HAP-1 (cell line): ENCODE data around the gene TEX47.

ENCODE experiments used
- DNase-seq, 2 experiments: peaks; one replicate each; pipeline ENCODE4 v3.0.0-alpha.2; 2016 to 2020; ENCODE audit warnings: low spot score in 2 of 2
- H3K27me3 ChIP-seq: fragments of 250-450 bp; sonication (Bioruptor Pico); 2 replicates; pipeline ENCODE4 v1.5.1; 2020; ENCODE audit warnings: low read depth, mild to moderate bottlenecking, moderate library complexity
- H3K36me3 ChIP-seq: fragments of 250-450 bp; sonication (Bioruptor Pico); replicated peaks from 2 replicates; pipeline ENCODE4 v1.5.1; 2020; ENCODE audit warnings: mild to moderate bottlenecking
- H3K4me1 ChIP-seq: fragments of 250-450 bp; sonication (Bioruptor Pico); 2 replicates; pipeline ENCODE4 v1.5.1; 2020; ENCODE audit warnings: mild to moderate bottlenecking
- H3K4me3 ChIP-seq: fragments of 250-450 bp; sonication (Bioruptor Pico); 2 replicates; pipeline ENCODE4 v1.5.1; 2020; ENCODE audit warnings: mild to moderate bottlenecking, moderate library complexity
- H3K9me3 ChIP-seq: fragments of 250-450 bp; sonication (Bioruptor Pico); 2 replicates; pipeline ENCODE4 v1.5.1; 2020; ENCODE audit warnings: mild to moderate bottlenecking, moderate library complexity
- in situ Hi-C: fragments of 300-500 bp; cut with MboI; formaldehyde crosslinking; loops from 3 replicates; pipeline ENCODE4 v1.14.3; 2020; ENCODE audit warnings: low sequenced_read_pairs, inconsistent platforms, mixed read lengths

TEX47 gene

DNA sequence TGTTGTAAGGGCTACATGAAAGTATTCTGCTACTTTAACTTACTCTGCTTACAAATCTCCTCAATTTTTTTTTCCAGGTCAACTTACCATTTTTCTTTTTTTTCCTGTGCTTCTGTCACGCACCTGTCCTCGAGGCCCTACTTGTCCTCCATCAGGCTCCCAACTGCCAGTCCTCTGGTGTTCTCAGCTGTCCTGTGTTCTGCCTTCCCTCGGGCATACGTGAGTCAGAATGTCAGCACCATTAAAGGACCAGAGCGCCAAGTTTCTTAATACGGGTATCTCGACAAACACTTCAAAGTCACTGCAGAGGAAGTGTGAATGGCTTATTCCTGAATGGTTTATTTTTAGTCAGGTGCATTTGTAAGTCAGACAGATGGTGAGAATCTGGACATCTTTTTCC lies at the start of gene TEX47:
TEX47 (minus strand) TSS at position 185 of the 400 bp plus-strand sequence. CDS start 795 bp downstream, outside the sequence.
- no peaks in the 10 kb centered on the region for H3K4me1 ChIP-seq
- no peaks in the 10 kb centered on the region for H3K36me3 ChIP-seq
- no peaks in the 10 kb centered on the region for H3K9me3 ChIP-seq
- no peak for DNase-seq
- no peaks in the 10 kb centered on the region for H3K27me3 ChIP-seq
- no peak within 1 kb of the TSS for H3K4me3 ChIP-seq
- in situ Hi-C loops = no loop called here

DNA sequence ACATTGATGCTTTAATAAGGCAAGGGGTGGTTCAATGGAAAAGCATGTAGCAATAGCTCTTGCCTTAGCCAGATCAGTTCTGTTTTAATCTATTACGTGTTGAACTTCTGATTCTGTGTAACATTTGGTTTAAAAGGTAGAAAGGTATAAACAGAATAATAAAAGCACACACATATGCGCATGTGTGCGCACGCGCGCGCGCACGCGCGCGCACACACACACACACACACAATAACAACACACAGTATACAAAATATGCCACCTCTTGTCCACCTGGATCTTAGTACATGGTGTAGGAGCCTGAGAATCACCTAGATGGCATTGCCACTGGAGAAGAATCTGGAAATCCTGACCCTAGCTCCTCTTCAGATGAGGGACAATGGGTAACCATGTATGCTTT lies 49.6 kb upstream of the TEX47 start:
- no peaks in the 10 kb centered on the region; the same call in 1 of the 2 replicates for H3K4me1 ChIP-seq
- no peaks in the 10 kb centered on the region for H3K36me3 ChIP-seq
- no peak overlapping the region for H3K4me3 ChIP-seq
- no peaks in the 10 kb centered on the region for H3K27me3 ChIP-seq
- DNase-seq = no peak
- in situ Hi-C loops = no loop called here
- H3K9me3 ChIP-seq = no peaks in the 10 kb centered on the region

DNA sequence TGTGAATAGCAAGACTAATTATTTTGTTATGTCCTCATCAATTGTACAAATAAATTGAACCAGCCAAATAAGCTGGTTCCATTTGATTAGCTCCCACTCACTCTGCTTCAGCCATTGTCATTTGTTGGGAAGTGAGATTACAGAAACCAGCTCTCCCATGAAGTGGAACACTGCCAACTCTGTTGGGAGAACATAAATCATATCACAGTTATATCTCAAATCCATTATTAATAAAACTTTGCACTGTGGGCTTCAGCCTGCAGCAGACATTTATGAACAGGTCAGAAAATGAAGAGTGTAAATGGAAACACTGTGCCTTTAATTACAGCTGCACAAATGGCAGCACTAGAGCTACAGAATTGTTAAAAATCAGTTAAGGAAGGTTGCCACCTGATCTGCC lies 46.7 kb upstream of the TEX47 start:
- no peaks in the 10 kb centered on the region for H3K9me3 ChIP-seq
- no peaks in the 10 kb centered on the region for H3K27me3 ChIP-seq
- H3K4me3 ChIP-seq = no peak overlapping the region
- no peaks in the 10 kb centered on the region for H3K36me3 ChIP-seq
- DNase-seq = no peak
- in situ Hi-C loops = no loop called here
- H3K4me1 ChIP-seq = no peaks in the 10 kb centered on the region; the same call in 1 of the 2 replicates

DNA sequence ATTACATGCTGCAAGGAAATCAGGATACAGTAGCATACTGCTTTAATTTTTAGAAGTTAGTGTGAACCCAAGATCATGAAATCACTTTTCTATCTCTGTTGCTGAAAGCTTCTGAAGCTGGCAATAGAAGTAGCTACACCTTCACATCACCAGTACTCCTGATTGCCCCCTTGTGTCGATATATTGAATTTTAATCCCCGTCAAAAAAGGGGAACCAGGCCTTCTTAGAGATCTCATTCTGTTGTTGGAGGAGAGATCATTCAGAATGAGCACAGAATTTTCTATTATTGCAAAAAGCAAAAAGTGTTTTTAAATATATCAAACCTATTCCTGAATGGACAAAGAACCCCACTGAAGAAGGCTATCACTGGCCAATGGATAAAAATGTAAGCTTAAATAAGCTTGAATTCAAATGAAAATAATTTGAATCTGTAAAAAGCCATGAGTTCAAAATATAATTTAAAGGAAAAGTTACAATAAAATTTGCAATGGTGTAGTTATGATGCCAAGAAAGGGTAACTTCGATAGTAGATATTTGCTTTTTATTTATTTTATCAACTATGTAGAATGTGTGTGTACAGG lies 39.7 kb upstream of the TEX47 start:
- H3K4me1 ChIP-seq = peaks cover 5% of the 10 kb centered on the region; the same call in 1 of the 2 replicates
- in situ Hi-C loops = no loop called here
- peak; percentile 46 to 61 for DNase-seq

DNA sequence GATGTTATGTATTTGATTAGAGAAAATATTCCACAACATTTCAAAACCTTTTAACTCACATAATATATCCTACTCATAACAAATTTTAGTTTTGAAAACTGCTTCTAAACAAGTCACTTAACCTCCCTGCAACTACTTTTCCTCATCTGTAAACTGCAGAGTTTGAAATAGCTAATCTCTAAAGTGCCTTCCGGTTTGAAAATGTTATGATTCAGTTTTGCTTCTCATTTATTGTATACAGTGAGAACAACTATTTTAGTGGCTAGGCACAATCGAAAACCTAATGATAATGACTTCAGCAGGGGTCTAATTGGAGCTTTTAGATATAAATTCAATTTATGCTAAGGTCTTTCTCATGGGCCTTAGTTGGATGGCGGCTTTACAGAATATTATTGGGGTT lies 30.7 kb upstream of the TEX47 start:
- Histone ChIP-seq H3K27me3 (no peaks in the 10 kb centered on the region), H3K4me1 (no peaks in the 10 kb centered on the region), H3K9me3 (no peaks in the 10 kb centered on the region), H3K36me3 (no peaks in the 10 kb centered on the region), H3K4me3 (no peak overlapping the region)
- DNase-seq = no peak
- in situ Hi-C loops = no loop called here

More for the DNA sequence above, 39.7 kb upstream of the TEX47 start:
- Histone ChIP-seq H3K27me3 (no peaks in the 10 kb centered on the region), H3K4me3 (no peak overlapping the region), H3K36me3 (no peaks in the 10 kb centered on the region), H3K9me3 (no peaks in the 10 kb centered on the region)

DNA sequence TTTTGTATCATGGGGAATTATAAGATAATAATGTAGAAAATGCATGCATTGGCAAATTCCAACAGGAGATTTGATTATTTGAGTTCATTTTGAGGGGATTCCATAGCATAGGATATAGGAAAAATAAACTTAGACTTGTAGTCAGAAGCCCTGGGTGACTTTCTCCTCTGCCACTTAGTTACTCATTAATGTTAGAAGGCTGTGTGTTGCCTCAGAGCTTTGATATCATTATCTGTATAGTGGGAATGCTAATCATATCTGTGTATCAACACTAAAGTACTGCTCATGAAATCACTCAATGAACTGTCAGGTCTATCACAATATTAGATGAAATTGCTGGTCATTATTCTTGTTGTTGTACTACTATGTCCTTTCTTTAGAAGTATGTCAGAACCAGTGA lies 23.0 kb upstream of the TEX47 start:
- Histone ChIP-seq H3K36me3 (no peaks in the 10 kb centered on the region), H3K9me3 (no peaks in the 10 kb centered on the region), H3K4me1 (no peaks in the 10 kb centered on the region), H3K27me3 (no peaks in the 10 kb centered on the region), H3K4me3 (no peak overlapping the region)
- in situ Hi-C loops = no loop called here
- no peak for DNase-seq

DNA sequence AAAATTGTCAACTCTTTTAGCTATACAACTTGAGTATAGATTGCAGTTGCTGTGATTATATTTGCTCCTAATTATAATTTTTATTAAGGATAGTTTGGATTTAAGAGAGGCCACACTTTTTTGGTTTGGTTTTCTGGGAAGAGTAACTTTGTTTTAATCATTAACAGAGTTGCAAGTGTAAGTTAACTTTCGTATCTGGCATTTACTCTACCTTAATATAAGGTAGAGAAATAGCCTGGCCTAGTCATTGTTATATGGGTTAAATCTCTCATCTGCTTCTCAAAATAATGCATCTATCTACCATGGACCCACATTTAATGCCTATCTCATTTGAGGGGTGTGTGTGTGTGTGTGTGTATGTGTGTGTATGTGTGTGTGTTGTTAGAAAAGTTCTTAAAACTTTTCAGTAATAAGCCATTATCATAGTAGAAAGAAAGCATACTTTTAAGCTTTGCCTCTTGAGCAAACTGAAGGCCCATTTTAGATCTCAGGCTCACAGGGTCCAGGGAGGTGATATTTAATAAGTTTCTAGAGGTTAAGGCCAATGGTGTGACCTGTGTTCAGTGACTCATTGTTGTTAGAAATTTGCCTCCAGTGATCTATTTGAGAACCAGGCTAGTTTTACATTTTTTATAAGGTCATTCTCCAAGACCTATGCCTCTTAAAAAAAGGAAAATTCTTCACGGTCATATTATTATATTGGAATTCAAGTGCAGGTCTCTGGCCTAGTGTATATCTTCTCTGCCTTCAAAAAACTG lies 10.9 kb upstream of the TEX47 start:
- in situ Hi-C loops = no loop called here

DNA sequence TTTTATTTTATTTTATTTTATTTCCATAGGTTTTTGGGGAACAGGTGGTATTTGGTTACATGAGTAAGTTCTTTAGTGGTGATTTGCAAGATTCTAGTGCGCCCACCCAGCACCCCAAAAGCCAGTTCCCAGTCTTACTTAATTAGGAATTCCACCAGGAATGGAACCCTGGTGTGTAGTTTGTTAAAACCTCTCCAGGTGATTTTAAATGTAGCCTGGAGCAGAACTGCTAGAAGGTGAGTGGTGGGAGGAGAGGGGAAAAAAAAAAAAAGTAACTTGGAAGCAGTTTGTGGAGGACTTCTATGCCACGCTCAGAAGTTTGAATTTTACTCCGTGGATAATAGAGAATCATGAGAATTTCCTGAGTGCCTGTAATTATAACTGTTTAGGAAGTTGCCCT lies 5.5 kb upstream of the TEX47 start:
- no peaks in the 10 kb centered on the region for H3K9me3 ChIP-seq
- no peaks in the 10 kb centered on the region for H3K27me3 ChIP-seq
- no peak overlapping the region for H3K4me3 ChIP-seq
- no peaks in the 10 kb centered on the region for H3K4me1 ChIP-seq
- H3K36me3 ChIP-seq = no peaks in the 10 kb centered on the region
- no peak for DNase-seq
- in situ Hi-C loops = no loop called here

More for the DNA sequence above, 10.9 kb upstream of the TEX47 start:
- no peaks in the 10 kb centered on the region for H3K36me3 ChIP-seq
- no peak for DNase-seq
- H3K27me3 ChIP-seq = no peaks in the 10 kb centered on the region
- no peaks in the 10 kb centered on the region for H3K9me3 ChIP-seq
- H3K4me3 ChIP-seq = no peak overlapping the region
- no peaks in the 10 kb centered on the region for H3K4me1 ChIP-seq

DNA sequence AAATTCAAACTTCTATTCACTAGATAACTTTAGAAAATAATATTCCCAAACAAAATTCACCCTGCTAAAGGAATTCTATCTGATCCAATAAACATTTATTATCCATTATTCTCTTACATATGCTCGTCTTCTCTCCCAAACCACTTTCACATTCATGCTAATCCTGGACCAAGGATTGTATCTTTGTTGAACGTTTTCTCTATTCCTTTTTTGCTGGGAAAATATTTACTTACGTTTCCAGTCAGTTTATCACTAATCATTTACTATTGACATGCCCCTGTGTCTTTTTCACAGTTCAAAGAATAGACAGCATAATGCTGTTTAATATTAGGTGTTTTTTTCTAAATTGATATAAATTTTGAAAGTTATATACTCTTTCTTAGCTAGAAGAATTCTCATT lies 3.2 kb downstream of the TEX47 start:
- in situ Hi-C loops = no loop called here
- Histone ChIP-seq H3K36me3 (no peaks in the 10 kb centered on the region), H3K4me3 (no peak overlapping the region), H3K4me1 (no peaks in the 10 kb centered on the region), H3K27me3 (no peaks in the 10 kb centered on the region), H3K9me3 (no peaks in the 10 kb centered on the region)
- DNase-seq = no peak

DNA sequence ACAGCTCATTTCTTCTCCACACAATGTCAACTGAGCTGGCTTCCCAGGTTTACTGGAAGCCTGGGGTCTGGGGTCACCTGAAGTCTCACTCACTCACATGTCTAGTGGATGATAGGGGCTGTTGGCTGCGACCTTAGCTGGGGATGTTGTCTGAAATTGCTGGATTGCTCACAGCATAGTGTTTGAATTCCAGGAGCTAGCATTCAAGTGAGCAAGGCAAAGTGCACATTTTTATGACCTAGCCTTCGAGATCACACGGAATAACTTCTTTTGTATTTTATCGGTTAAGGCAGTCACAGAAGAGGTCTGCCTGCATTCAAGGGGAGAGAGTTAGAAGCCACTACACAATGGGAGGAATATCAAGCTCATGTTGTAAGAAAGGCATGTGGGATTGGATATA lies 3.6 kb downstream of the TEX47 start:
- Histone ChIP-seq H3K27me3 (no peaks in the 10 kb centered on the region), H3K36me3 (no peaks in the 10 kb centered on the region), H3K4me1 (no peaks in the 10 kb centered on the region), H3K9me3 (no peaks in the 10 kb centered on the region), H3K4me3 (no peak overlapping the region)
- in situ Hi-C loops = no loop called here
- DNase-seq = no peak

DNA sequence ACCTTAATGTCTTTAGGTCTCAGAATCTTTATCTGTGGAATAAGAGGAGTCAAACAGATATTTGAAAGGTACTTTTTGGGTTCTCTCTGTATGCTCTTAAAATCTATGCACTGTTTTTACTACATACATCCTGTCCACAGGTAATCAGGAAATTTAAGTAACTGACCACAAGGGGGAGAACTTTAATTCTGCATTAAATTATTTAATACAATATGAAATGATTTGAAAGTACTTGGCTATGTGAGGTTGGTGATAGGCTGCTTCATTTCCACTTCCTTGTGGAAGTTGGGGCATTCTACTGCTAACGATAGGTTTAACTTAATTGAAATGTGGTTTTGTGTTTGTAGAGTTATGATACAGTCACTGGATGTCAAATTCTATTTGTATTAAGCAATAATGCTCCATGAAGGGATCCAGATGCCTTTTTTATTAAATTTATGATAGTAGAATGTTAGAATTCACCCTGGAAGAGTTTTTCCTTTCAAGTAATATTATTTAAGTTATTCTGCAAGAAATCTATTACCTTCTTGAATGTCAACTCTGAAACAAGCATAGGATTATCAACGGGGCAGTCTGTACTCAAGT lies 6.0 kb downstream of the TEX47 start:
- H3K27me3 ChIP-seq = no peaks in the 10 kb centered on the region
- H3K36me3 ChIP-seq = no peaks in the 10 kb centered on the region
- DNase-seq = peak in 1 of 2 experiments; percentile 21
- in situ Hi-C loops = no loop called here
- no peaks in the 10 kb centered on the region for H3K4me1 ChIP-seq
- no peaks in the 10 kb centered on the region for H3K9me3 ChIP-seq
- no peak overlapping the region for H3K4me3 ChIP-seq

DNA sequence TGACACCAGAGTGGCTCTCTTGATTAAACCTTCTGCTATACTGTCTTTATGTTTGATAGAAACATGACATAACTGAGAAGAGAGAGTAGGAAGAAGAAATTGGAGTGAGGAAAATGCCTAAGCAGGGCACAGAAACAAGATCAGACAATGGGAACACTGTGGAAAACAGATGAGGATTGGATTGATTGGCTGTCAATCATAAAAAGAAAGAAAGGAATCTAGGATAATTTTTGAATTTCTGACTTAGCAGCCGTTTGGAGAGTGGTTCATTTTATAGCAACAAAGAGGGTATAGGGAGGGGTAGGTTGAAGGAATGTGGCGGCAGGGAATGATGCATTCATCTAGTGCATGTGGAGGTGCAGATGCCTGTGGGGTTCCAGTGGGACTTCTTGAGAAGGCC lies 7.8 kb downstream of the TEX47 start:
- Histone ChIP-seq H3K27me3 (no peaks in the 10 kb centered on the region), H3K36me3 (no peaks in the 10 kb centered on the region), H3K4me3 (no peak overlapping the region), H3K4me1 (no peaks in the 10 kb centered on the region), H3K9me3 (no peaks in the 10 kb centered on the region)
- in situ Hi-C loops = no loop called here
- DNase-seq = no peak

DNA sequence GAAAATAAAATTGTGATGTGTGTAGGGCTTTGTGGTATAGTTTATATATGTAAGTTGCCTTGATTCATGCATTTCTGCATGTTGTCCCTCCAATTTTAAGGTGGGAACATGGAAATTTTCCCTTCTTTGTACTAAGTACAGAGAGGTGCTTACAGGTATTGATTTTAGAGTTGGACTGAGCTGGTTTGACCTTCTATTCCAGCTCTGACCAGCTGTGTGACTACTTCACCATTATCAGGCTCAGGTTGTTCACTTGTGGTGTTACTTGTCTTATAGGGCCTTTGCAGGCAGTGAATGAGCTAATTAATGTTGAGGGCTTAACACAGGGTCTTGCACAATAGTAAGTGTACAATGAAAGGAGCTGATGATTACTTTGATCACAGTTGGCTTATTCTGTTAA lies 19.7 kb downstream of the TEX47 start:
- in situ Hi-C loops = no loop called here
- Histone ChIP-seq H3K9me3 (no peaks in the 10 kb centered on the region), H3K27me3 (no peaks in the 10 kb centered on the region), H3K4me3 (no peak overlapping the region), H3K36me3 (no peaks in the 10 kb centered on the region), H3K4me1 (no peaks in the 10 kb centered on the region)
- DNase-seq = no peak

DNA sequence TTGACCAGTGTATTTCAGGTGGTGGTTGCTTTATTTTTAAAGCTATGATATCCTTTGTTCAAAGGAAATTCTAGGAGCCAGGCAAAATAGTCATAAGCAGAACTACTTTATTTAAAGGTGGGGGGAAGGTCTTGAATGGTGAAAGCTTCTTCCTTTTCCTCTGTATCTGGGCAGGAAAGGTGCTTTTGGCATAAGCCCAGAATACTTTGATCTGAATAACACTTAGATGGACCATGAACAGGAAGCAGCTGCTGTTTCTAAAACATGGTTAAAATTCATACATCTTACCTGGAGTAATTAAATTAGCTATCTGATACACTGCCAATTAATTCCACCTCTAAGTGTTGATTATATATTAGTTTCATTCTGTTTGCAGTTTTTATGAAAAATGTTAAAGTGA lies 22.8 kb downstream of the TEX47 start:
- DNase-seq = no peak
- no peaks in the 10 kb centered on the region for H3K36me3 ChIP-seq
- in situ Hi-C loops = no loop called here
- H3K27me3 ChIP-seq = no peaks in the 10 kb centered on the region
- no peak overlapping the region for H3K4me3 ChIP-seq
- no peaks in the 10 kb centered on the region for H3K4me1 ChIP-seq
- H3K9me3 ChIP-seq = no peaks in the 10 kb centered on the region
